Urothelium cell line (cell line): ENCODE measurements around the gene LRP3.

Source experiments
- DNase-seq: peaks from one replicate; pipeline ENCODE4 v3.0.0; 2011; ENCODE audit warnings: low spot score, mixed read lengths
- FAIRE-seq: peaks from 2 replicates; lab custom pipeline; 2011; peaks lifted over from hg19 to GRCh38; lab: Jason Lieb, UNC

Gene LRP3

DNA sequence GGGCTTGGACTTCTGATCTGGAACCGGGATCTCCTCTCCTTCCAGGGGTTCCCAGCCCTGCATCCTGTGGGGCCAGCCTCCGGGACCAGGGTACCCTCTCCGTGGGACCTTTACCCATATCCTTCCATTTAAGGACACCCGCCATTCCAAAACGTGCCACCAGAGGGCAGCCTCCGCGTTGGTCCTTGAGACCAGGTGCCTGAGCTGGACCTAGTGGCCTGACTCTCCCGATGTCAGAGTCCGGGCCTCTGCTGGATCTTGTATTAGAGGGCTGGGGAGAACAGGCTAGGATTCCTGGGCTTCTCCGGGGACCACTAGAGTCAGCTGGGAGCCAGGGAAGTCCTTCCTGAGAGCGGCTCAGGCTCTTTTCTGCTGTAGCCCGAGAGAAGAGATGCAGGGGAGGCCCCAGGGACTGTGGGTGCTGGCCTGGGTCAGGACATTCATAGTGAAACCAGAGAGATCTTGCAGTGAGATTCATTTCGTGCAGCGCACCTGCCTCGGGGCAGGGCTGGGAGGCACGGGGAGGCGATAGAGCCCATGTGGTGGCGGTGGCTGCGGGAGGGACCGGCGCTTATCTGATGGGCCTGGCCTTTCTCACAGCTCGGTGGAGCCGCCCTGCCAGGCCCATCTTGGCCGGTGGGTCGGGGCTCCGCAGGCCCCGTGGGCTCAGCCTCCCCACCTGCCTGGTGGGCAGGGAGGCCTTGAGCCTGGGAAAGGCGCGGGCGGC is 41.3 kb downstream of the LRP3 start:
- DNase-seq = peak; percentile 77
- FAIRE-seq = no peak

- FAIRE-seq = no peak
- no peak for DNase-seq
Observed at GRCh38 chr19:33235996-33236350, 41.8 kb downstream of the LRP3 start.

DNA sequence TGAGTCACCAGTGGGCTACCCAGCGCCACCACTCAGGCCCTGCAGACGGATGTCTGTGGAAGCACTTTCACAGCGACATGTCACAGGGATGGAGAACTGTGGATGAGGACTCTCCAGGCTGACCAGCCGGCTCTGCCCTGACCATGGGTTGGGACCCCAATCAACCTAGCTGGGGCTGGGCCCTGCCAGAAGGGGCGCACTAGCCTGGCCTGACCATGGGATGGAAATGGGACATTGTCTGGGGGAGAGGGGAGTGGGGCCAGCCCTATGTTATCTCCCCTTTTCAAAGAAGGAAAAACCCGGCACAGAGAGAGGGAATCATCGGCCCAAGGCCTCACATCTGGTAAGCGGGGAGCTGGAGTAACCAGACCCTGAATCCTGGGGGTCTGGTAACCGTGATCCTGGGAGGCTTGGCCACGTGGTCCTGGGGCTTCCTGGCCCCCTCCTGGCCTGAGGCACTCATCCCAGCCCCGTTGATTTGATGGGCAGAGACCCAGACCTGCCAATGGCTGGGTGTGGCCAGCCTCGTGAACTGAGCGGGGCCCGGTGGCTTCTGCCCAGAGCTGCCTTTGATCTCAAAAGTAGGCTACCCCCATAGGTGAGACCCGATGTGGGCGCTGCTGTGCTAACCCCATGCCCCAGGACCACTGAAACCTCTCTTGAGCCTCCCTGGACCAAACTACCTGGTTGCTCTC is 42.7 kb downstream of the LRP3 start:
- no peak for FAIRE-seq

DNA sequence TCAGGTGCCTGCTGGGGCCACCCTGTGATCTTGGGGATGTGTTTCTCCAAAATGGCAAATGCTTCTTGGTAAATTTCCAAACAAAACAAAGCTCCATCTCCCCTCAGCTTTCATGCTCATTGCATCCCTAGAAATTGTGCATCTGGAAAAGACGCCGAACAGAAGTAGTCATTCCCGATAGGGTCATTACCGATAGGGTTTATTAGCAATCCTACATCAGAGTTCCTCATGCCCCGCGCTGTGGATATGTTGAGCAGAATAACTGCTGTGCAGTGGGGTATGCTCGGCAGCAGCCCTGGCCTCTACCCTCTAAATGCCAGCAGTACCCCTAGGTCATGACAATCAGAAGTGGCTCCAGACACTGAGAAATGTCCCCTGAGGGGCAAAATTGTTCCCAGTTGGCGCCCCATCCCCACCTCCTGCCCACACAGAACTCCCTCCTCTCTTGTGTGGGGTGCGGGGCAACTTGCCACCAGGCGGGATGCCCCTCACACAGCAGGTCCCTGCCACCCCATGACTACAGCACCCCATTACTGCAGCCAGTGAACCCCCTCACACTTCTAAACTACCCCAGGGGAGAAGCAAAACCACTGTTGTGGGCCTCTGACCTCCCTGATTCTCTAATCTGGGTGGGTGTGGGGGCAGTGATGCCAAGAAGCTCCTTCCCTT is 44.5 kb downstream of the LRP3 start:
- FAIRE-seq = no peak
- no peak for DNase-seq

More for the DNA sequence above, 42.7 kb downstream of the LRP3 start:
- DNase-seq = no peak

- DNase-seq = no peak
- FAIRE-seq = no peak
Observed at GRCh38 chr19:33239223-33239975, 45.3 kb downstream of the LRP3 start.

- DNase-seq (no peak), FAIRE-seq (no peak)
Observed at GRCh38 chr19:33240181-33240771, 46.1 kb downstream of the LRP3 start.

DNA sequence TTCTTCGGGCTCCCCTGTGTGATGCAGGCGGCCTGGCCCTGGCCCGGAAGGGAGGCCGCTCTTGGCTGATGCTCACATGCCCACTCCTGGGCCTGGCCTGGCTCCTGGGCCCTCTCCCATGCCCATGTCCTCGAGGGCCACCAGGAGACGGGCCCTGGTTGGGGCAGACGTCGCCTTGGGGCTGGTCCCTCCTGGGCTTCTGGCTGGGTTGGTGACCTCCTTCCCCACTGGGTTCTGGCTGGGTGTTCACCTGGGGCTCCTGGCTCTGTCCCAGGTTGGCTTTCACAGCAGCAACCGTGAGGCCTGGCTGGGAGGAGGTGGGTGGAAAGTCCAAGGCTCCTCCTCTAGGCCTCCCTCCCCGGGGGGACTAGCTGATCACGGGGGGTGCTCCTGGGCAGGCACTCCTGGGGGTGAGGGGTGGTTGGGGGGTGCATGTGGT is 47.0 kb downstream of the LRP3 start:
- no peak for FAIRE-seq
- no peak for DNase-seq

DNA sequence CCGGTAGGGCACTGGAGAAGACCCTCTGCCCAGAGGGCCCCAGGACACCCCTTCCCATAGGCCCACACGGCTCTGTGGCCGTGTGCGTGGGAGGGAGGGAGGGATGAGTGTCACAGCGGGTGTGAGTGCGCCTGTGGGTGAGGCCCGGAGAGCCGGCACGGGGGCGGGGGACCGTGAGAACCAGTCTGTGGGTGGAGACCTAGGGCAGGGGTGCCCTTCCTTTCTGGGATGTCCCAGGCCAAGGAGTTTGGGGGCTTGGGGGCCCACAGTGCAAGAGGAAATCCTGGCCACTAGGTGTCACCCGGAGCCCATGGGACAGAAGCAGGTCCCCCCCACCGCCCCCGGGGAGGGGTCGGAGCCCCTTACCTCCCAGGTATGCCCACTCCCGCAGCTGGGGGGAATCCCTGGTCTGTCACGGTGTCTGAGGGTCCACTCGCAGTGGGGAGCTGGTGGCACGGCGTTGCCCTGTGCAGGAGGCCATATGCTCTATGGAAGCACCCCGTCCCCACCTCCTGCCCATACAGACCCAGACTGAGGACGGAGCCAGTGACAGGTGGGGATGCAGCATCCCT is 47.5 kb downstream of the LRP3 start:
- DNase-seq (peak; percentile 32), FAIRE-seq (no peak)

DNA sequence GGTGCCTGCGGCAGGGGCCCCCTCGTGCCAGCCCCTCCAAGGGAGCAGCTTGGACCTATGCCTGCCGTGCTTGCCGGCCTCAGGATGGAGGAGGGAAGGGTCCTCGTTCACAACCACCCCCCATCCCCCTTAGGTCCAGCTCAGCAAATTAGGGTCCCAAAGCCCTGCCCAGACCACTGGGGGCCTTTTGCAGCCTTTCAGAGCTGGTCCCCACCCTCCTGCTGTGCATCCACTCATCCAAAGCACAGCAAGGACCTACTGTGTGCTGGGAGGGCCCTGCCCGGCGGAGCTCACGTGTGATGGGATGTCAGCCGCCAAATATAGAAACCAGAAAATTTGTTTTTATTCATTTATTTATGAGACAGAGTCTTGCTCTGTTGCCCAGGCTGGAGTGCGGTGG is 48.0 kb downstream of the LRP3 start:
- DNase-seq (no peak), FAIRE-seq (no peak)

DNA sequence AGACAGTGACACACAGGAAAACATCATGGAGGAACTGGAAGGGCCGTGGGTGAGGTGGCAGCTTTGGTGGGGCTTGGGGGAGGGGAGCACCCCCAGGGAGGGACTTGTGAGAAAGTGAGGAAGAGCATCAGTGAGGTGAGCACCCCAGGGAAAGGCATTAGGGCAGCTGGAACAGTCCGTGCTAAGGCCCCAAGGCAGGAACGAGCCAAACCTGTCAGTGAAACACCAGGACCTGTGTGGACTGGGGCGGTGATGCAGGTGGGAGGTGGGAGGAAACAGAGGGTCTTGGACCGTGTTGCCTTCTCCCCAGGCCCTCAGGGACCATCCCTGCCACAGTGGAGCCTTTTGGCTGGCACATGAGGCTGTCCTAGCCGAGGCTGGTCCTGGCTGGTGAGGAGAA is 48.8 kb downstream of the LRP3 start:
- FAIRE-seq = no peak
- no peak for DNase-seq

DNA sequence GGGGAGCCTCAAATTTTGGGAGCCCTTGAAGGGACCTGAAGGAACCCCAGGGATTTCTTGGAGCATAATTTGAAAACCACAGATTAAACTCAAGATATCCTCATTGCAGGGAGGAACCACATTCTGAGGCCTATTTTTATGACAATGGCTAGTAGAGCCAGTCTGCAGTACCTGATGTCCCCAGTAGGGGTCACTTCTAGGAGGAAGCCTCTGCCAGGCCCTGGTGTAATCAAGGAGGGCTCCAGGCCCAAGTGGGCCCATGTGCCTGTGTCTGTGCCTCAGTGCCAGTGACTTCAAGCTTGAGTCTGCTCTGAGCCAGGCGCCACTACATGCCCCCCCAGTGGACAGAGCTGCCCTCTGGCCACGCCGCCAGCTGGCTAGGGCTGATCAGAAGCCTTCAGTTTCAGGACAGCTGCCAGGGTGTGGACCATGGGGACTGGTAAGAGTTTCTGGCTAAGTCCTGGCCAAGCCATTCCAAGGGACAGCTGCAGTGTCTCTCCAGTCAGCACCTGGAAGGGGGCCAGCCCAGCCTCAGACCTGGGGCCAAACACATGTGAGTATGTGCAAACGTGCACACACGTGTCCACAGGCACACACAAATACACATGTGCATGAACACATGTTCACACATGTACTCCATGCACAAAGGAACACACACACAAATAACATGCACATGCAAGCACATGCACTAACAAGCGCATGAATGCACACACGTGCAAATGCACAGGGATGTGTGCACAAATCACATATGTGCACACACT is 52.0 kb downstream of the LRP3 start:
- peak; percentile 82 for FAIRE-seq
- no peak for DNase-seq

DNA sequence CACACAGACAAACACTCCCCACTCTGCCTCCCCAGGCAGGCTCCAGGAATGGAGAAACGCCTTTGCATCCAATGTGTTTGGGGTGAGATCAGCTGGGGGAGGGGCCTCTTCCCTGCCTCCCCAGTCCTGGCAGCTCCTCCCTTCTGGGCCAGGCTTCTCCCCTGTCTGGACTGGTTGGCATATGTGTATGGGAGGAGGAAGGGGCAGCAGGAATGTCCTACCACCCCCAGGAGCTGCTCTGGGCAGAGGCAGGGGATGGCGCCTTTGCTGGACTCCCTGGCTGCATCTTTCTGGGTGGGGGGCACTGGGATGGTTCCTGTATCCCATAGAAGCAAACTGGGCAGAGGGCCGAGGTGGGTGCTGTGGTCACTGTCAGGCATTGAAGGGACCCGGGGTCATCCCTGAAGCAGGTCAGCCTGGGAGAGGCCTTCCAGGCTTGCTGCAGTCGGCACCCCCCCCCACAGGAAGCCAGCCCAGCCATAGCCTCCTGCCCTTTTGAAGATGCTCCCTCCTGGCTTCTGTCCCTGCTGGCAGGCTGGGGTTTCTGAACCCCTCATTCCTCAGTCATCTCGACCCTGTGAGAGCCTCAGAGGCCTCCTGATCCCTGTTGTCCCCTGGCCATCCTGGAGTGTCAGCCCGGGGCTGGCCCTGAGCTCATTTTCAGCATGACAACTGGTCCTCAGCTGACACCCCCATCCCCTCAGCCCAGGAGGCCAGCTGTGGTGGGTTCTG is 52.7 kb downstream of the LRP3 start:
- FAIRE-seq (no peak), DNase-seq (no peak)

DNA sequence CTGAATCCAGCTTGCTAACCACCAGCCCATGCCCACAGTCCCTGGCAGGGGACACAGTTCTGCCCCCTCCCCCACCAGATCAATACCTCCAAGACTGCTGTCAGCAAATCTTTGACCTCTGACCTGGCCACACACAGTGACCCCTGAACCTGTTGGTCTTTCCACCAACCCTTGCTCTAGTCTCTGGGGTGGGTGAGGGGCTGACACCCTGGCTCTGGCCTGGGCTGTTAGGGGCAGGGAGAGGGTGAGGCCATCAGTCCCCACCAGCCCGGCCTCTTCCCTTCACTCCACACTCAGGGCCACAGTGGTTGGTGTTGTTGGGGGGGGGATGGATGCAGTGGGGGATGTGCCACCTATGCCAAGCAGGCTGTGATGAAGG is 53.3 kb downstream of the LRP3 start:
- no peak for FAIRE-seq
- no peak for DNase-seq

DNA sequence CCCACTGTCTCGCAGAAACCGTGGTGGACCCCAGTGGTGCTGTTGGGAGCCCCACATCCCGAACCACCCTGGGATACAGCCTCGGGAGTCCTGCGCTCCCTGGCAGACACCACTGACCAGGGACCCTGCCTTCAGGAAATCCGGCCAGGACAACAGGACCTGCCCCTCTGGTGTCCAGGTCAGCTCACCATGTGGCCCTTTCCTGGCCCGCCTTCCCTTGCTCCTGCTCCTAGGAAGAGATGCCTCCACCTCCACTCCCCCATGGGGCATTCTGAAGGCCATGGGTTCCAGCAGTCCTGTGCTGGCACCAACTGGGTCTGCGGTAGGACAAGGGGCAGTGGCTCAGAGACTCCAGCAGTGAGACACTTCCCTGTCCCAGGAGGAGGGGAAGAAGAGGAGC is 54.0 kb downstream of the LRP3 start:
- FAIRE-seq (no peak), DNase-seq (no peak)

DNA sequence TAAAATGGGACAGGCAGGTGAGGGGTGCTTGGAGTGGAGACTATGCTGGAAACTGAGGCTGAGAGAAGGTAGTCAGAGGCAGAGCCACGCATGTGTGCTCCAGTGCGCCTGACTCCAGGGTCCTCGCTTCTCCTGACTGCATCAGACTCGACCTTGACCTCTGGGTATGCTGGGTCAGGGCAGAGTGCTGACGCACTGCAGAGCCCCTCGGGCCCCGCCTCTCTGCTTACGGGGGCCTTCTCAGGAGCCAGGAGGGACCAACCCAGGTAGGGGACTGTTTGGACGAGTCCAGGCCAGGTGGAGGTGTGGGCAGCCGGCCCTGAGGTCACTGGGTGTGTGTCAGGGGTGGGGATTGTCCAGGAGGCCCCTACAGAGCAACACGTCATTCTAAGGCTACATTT is 54.4 kb downstream of the LRP3 start:
- no peak for FAIRE-seq

DNA sequence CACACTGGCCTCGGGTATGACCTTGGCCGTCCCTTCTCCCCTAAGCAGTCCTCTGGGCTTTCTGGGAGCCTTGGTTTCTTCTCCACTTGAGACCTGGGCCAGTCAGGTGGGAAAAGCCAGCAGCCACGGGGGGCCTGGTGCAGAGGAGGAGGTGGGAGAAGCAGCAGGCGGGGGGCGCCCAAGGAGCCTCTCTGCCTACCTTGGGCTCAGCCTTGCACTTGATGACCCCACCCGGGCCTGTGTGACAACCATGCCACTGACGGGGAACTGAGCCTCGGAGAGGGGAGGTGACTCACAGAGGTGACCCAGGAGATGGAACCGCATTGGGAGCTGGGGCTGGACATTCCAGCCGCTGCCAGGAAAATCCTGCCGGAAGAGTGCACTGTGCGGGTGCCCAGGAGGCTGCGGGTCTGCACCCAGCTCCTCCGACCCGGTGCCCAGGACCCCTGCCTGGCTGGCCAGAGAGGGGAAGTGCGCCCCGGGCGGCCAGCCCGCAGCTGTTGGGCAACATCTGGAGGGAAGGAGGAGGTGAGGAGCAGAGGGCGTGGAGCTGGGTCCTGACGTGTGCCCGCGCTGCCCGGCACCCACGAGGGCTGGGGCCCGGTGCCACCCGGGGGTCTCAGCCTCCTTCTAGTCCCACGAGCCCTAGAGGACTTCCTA is 55.0 kb downstream of the LRP3 start:
- DNase-seq (peak; percentile 52), FAIRE-seq (no peak)

More for the DNA sequence above, 54.4 kb downstream of the LRP3 start:
- no peak for DNase-seq

DNA sequence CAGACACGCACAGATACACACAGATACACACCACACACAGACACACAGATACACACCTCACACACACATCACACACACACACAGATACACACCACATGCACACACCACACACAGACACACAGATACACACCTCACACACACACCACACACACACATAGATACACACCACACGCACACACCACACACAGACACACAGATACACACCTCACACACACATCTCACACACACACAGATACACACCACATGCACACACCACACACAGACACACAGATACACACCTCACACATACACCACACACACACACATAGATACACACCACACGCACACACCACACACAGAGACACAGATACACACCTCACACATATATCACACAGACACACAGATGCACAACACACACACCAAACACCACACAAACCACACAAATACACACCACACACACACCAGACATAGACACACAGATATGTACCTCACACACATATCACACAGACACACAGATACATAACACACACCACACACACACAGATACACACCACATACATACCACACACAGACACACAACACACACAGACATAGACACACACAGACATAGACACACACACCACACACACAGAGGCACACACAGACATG is 55.7 kb downstream of the LRP3 start:
- peak; percentile 100 for FAIRE-seq

GRCh38 chr19:33250500-33250899 is 56.4 kb downstream of the LRP3 start:
- DNase-seq = no peak
- FAIRE-seq = no peak

More for the DNA sequence above, 55.7 kb downstream of the LRP3 start:
- DNase-seq = no peak
